Measurements from ENCODE around the gene SMIM28. TPM values are rescaled to one million over a fixed set of nuclear protein-coding genes. Genes with fewer than 3 reads are reported as not detected.

The SMIM28 gene
- polyA plus RNA-seq, 1 donor, result 9.6 TPM

DNA sequence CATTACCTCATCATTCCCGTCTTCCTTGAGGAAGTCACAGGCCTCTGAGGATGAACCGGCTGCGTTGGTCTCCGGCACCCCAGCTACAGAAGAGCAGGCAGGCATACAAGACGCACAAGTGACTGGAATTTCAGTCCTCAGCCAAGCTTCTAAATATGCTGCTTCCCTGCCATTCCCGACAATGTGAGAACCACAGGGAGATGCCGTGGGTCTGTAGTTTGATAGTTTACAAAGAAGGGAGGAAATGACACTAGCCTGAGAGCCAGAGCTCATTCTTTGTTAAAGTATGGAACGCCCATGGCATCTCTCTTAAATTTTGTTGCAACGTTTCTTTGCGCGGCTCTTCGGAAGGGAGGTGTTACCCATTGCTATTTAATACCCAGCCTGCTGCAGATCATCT, 52.1 kb downstream of the SMIM28 start:
- Histone ChIP-seq H3K36me3 (ENCODE audit: control insufficient read depth, insufficient read depth, low read length) (peaks cover 86% of the 10 kb centered on the region), H3K9me3 (ENCODE audit: control insufficient read depth, low read depth, low read length) (no peaks in the 10 kb centered on the region), H3K4me3 (ENCODE audit: low read length) (no peak overlapping the region), H3K27me3 (ENCODE audit: control insufficient read depth, insufficient read depth, low read length) (no peaks in the 10 kb centered on the region), H3K27ac (ENCODE audit: low read length) (peak overlapping the region; percentile 47), H3K4me1 (ENCODE audit: control insufficient read depth, insufficient read depth, low read length) (peaks cover 7% of the 10 kb centered on the region)
- WGBS (ENCODE audit: insufficient coverage, low lambda C conversion rate), result 82% methylated on average over 2 of the region's 12 CpGs
- DNase-seq, result no peak

- peaks cover 83% of the 10 kb centered on the region for H3K36me3 ChIP-seq (ENCODE audit: control insufficient read depth, insufficient read depth, low read length)
- no peaks in the 10 kb centered on the region for H3K27me3 ChIP-seq (ENCODE audit: control insufficient read depth, insufficient read depth, low read length)
- H3K27ac ChIP-seq (ENCODE audit: low read length), result no peak overlapping the region
- DNase-seq, result no peak
- WGBS (ENCODE audit: insufficient coverage, low lambda C conversion rate), result no CpG with 5 or more reads among the region's 29 CpGs
- no peak overlapping the region for H3K4me3 ChIP-seq (ENCODE audit: low read length)
- H3K4me1 ChIP-seq (ENCODE audit: control insufficient read depth, insufficient read depth, low read length), result peaks cover 7% of the 10 kb centered on the region
- H3K9me3 ChIP-seq (ENCODE audit: control insufficient read depth, low read depth, low read length), result no peaks in the 10 kb centered on the region
Measured at GRCh38 chr6:138430361-138431145, 52.8 kb downstream of the SMIM28 start.

DNA sequence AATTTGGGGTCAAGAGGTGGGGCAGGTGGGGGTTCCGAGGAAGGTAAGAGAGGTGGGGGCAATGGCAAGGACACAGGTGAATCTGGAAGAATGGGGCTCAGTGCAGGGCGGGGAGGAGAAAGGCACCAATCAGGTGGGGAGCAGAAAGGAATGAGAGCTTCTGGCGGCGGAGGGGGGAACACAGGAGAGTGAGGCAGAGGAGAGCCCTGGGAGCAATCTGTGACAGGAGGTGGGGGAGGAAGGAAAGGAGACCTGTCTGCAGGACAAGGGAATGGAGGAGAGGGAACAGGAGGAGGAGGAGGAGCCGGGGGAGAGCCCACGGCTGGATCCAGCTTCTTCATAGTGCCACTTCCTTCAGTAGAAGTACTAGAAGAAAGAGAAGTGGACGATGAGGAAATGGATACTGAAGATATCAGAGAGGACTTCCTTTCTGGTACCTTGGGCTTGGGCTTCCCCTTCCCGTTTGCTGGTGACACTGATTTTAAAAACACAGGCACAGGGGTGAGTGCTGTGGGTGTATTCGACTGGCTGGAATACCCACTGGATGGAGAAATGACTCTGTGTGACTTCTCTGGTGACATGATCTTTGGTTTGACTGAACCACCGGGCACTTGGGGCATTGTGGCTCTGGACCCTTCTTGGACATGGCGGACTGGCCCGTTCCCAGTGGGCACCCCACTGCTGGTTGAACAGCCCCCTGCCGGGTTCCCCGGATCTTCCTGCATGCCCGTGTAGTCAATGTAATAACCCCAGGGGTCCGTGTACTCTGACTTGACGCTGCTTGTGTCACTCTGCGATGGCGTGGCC, 53.8 kb downstream of the SMIM28 start:
- Histone ChIP-seq H3K9me3 (ENCODE audit: control insufficient read depth, low read depth, low read length) (no peaks in the 10 kb centered on the region), H3K27ac (ENCODE audit: low read length) (no peak overlapping the region), H3K4me1 (ENCODE audit: control insufficient read depth, insufficient read depth, low read length) (peaks cover 7% of the 10 kb centered on the region), H3K36me3 (ENCODE audit: control insufficient read depth, insufficient read depth, low read length) (peaks cover 77% of the 10 kb centered on the region), H3K27me3 (ENCODE audit: control insufficient read depth, insufficient read depth, low read length) (no peaks in the 10 kb centered on the region), H3K4me3 (ENCODE audit: low read length) (no peak overlapping the region)
- WGBS (ENCODE audit: insufficient coverage, low lambda C conversion rate), result 88% methylated on average over 3 of the region's 19 CpGs
- DNase-seq, result no peak

GRCh38 chr6:138432063-138432356, 54.3 kb downstream of the SMIM28 start:
- Histone ChIP-seq H3K9me3 (ENCODE audit: control insufficient read depth, low read depth, low read length) (no peaks in the 10 kb centered on the region), H3K4me3 (ENCODE audit: low read length) (no peak overlapping the region), H3K27me3 (ENCODE audit: control insufficient read depth, insufficient read depth, low read length) (no peaks in the 10 kb centered on the region), H3K4me1 (ENCODE audit: control insufficient read depth, insufficient read depth, low read length) (peaks cover 7% of the 10 kb centered on the region), H3K27ac (ENCODE audit: low read length) (no peak overlapping the region), H3K36me3 (ENCODE audit: control insufficient read depth, insufficient read depth, low read length) (peaks cover 75% of the 10 kb centered on the region)
- WGBS (ENCODE audit: insufficient coverage, low lambda C conversion rate), result no CpG with 5 or more reads among the region's 11 CpGs
- DNase-seq, result no peak

Other genes starting within 250 kb of the SMIM28 start
- 7.3 TPM for gene ARFGEF3, start 216.0 kb upstream of the SMIM28 start, polyA plus RNA-seq
- gene PBOV1, start 159.4 kb upstream of the SMIM28 start, polyA plus RNA-seq, result not detected
- 31.6 TPM for gene HEBP2, start 26.3 kb downstream of the SMIM28 start, polyA plus RNA-seq
- 49.5 TPM for gene NHSL1, start 121.6 kb downstream of the SMIM28 start, polyA plus RNA-seq

All from large intestine (tissue), 3 donors.